Kidney tubule cell (primary cell): ENCODE results near the gene DUS2.
"Not testable (repeated sequence)": the region's sequence is repeated elsewhere in the genome, so short reads cannot be mapped to it uniquely, and the experiment has no call there.

Source experiments
- DNase-seq: peaks from one replicate; pipeline ENCODE4 v3.0.0-alpha.2; 2018; ENCODE audit warnings: low spot score

Gene DUS2

DNA sequence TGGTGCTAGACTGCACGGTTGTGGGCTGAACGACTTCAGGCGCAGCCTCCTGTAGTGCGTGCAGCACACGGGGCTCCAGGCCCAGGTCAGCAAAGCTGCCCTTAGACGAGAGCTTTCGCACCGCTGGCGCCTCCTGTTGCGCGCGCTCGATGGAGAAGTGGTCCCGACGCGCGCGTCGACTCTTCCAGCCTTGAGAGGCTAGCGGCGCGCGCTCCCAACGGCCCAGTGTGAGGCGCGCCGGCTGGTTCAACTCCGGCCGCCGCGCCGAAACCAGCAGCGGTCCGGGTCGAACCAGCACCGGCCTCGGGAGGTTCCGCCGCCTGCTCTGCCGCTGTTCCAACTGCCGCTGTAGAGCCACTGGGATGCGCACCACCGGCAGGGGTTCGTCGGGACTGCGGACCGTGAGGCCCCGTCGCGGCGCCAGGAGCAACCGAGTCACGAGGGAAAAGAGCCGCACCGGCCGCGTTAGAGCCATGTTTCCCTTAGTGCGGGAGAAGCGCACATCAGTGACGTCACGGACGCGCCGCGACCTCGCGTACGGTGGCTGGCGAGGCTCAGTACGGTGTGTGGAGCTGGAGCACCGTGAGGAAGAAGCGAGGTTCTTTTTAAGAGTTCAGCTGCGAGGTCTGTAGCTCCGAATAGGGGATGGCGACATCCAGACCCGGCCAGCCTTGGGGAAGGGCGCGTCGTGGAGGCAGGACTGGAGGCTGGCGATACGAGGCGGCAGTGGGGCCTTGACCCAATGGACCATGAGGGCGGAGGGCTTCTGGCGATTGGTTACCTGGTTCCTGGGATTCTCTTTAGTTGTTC lies at the start of gene DUS2, which contains the start of gene DDX28:
Gene DUS2, plus strand, starts transcription at position 557 of the 810 bp plus-strand sequence. CDS start 14,740 bp downstream, outside the sequence.
Gene DDX28, minus strand, starts transcription at position 505 of the 810 bp plus-strand sequence. Its CDS starts 30 bp downstream, at position 475.
- peak; percentile 88 for DNase-seq

DNA sequence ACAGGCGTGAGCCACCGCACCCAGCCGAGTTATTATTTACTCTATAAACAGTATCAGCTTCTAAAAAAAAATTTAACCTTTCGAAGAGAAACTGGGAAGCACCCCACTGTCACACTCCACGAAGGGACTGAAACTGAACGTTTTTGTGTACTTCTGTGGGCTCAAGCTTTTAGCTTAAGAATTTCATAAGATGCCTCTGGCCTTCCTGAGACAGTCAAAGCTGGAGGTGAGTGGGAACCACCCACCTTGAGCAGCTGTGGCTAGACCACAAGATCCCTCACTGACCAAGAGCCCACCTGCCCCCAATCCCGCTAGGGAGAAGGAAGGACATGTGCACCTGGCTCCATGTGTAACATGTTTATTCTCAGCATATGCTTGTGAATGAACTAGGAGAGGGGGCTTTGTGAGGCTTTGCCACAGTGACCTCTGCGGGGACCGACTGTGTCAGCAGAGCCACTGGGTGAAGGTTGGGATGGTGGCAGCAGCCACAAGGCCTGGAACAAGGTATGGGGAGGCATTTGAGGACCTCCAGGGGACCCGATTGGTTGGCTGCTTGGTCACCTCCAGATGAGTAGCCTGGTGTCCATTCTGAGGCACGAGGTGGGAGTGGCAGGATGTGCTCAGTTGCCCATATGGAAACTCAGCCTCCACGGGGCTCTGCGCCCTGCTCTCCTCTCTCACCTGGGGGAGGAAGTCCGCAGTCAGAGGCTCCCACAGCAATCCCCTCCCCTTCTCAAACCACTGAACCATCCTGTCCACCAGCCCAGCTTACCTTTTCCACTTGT lies 47.6 kb upstream of the DUS2 start:
- DNase-seq = no peak

DNA sequence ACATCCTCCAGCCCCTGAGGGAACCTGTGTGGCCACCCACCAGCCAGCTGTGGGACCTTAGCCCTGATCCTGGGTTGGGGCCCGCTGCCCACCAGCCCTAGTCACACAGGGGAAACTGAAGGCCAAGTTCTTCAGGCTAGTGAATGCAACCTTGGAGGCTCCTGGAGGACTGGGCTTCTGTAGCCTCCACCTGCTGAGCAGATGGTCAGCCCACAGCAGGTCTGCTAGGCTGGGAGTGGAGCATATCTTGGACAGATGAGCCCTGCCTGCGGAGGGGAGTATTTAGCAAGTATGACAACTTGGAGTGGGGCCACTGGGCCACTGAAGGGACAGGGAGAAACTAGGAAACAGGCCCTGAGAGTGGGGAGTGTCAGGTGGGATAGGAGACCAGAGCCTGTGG lies 46.9 kb upstream of the DUS2 start:
- no peak for DNase-seq

DNA sequence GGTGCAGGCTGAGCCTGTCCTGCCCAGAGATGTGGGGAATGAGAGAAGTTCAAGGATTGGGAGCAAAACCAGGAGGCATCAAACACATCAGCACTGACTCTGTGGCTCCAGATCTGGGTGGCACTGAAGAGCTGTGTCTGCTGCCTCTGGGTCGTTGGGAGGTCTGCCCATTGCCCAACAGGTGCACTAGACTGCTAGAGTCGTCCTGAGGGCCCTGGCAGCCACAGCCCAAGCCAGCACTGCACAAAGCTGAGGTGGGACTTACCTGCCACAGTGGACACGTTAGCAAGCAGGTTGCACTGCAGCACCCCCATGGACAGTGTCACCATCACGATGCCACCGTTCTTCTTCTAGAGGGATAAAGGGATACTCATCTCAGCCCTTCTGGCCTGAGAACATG lies 46.1 kb upstream of the DUS2 start:
- DNase-seq = no peak

DNA sequence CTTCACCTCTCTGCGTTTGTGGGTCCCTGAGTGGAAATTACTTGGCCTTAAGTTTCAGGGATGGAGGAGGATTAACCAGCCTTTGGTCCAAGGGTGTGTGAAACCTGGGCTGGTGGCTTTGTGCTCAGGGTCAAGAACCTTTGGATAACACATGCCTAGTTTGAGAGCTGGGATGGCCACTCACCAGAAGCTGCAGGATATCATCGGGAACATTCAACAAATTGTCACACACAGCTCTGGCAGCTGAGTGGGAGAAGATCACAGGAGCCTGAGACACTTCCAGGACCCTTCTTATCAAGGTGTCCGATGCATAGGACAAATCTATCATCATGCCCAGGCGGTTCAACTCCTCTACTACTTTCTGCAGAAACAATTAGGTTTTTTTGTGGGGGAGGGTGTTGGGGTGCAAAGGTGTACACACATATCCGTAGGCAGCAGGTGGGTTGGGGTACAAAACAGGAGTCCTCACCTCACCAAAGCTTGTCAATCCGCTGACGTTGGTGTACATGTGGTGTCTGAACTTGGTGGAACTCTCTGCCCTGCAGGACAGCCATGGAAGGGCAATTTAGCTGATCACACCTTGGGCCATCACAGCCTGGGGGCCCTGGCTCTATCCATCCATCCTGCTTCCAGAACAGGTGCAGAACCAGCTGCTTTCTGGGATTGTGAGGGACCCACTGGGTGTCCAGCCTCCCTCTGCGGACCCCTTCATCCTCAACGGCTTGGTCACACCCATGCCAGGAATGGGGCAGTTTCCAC lies 45.4 kb upstream of the DUS2 start:
- no peak for DNase-seq

DNA sequence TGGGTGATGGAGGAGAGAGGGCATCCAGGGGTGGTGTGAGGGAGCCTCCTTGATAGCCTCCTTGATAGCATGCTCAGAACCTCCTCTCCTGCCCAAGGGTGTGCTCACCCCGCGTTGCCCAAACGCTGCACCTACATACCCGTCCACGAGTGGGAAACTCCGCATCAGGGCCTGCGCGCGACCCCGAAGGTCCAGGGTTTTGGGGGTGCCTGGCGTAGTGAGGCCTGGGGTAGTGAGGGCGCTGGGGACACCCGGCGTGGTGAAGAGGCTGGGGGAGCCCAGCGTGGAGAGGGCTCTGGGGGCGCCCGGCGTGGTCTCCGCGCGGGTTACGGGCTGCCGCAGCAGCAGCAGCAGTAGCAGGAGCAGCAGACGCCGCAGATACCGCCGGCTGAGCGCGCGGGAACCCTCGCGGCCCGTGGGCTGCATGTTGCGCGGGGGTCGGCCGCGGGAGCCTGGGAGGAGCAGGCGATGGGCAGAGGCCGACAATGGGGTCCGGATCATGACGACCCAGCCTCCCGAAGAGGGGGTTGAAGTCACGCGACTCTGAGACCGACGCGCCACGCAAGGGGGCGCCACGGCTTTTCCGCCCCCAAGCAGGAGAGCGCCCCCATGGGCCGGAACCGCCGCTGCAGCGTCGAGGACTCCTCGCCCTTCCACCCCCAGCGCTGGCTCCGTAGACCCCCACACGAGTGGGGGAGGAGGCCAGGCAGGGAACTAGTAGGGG lies 43.0 kb upstream of the DUS2 start, which contains the start of gene DPEP3:
Gene DPEP3, minus strand, starts transcription at position 545 of the 724 bp plus-strand sequence. Its CDS starts 119 bp downstream, at position 426.
- no peak for DNase-seq

DNA sequence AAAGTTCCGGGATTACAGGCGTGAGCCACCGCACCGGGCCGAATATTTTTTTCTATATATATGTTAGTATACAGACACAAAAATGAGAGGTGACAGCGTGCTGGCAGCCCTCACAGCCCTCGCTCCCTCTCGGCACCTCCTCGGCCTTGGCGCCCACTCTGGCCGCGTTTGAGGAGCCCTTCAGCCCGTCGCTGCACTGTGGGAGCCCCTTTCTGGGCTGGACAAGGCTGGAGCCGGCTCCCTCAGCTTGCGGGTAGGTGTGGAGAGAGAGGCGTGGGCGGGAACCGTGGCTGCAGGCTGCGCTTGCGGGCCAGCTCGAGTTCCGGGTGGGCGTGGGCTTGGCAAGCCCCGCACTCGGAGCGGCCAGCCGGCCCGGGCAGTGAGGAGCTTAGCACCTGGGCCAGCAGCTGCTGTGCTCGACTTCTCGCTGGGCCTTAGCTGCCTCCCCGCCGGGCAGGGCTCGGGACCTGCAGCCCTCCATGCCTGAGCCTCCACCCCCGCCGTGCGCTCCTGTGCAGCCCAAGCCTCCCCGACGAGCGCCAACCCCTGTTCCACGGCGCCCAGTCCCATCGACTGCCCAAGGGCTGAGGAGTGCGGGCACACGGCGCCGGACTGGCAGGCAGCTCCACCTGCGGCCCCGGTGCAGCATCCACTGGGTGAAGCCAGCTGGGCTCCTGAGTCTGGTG lies 40.9 kb upstream of the DUS2 start:
- no peak for DNase-seq

DNA sequence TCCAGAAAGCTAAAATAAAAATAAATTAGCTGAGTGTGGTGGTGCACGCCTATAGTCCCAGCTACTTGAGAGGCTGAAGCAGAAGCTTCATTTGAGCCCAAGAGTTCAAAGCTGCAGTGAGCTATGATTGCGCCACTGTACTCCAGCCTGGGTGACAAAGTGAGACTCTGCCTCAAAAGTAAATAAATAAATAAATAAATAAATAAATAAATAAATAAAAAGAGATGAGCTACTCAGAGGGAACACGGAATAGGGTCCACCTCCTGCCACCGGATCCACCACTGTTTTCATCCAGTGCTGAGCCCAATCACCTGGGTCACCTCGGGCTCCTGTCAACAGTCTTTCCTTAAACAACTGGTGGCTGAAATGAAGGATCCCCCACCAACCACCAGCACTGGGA lies 36.1 kb upstream of the DUS2 start:
- no peak for DNase-seq

DNA sequence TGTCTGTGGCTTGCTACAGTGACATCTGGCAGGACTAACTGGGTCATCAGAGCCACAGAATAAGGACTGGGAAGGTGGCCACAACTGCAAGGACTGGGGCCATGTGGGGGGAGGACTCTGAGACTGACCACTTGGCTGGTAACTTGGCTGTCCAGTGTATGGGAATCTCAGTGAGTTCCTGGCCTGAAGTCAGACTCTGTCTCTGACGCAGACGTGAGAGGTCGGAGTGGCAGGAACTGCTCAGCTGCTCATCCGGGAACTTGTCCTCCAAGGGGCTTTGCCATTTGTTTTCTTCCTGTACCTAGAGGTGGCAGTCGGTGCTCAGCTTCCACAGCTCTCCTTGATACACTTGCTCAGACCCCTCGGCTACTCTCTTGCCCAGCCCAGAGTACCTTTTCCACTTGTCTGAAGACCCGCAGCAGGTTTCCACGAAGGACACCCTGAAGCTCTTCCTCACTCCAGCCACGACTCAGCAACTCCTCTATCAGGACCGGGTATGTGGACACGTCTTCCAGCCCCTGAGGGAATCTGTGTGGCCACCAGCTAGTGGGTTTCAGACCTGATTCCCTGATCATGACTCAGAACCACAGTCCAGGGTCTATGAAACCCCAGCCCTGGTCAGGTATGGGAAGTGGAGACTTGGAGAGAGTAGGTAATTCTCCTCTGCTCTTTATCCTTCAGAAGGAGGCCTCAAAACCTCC lies 35.5 kb upstream of the DUS2 start:
- peak; percentile 13 for DNase-seq

DNA sequence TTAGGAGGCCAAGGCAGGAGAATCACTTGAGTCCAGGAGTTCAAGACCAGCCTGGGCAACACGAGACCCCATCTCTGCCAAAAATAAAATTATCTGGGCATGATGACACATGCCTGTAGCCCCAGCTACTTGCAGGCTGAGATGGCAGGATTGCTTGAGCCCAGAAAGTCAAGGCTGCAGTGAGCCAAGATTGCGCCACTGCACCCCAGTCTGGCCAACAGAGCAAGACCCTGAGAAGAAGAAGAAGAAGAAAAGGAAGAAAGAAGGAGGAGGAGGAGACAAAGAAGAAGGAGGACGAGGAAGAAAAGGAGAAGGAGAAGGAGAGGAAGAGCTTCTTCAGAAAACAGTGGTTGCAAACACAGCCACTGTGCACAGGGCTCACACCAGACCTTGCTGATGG lies 34.4 kb upstream of the DUS2 start:
- DNase-seq = no peak

DNA sequence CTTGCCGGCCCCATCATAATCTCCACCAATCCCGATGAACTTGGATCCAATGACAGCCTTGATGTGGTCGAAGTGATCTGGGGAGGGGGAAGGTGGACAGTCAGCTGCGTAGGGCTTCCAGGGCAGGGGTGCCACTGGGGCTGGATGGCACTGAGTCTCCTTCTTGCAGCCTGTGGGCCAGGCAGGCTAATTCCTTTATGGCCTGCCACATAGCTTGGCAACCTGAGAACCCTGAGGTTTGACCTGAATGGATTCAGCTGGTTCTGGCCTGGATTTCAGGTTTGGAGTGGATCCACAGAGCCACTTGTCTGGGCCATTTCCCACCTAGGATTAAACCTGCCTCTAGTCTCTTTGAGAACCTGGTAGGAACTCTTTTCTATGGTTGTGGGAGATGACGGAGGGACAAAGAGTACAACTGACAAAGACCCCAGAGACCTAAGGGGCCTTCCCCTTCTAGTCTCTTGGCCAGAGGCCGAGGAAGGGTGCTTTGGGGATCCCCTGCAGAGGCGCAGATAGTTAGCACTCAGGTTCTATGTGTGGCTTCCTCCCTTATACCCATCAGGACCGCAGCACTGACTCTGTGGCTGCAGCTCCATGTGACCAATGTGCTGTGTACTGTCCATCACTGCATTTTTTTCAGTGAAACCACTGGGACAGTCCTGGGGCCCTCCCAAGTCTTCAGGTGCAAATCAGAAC lies 33.6 kb upstream of the DUS2 start:
- no peak for DNase-seq

DNA sequence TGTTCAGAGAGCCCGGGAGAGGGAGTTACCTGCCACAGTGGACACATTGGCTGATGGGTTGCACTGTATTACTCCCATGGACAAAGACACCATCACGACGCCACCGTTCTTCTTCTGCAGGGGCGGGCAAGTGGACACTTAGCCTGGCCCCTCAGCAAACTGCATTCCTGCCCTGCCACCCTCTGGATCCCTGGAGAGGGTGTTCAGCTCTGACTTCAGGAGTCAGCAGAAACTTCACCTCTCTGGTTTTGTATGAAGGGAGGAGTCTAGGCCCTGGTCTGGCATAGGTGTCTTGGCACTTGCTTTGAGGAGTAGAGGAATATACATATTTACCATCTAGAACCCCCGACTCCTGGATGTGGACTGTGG lies 33.1 kb upstream of the DUS2 start:
- no peak for DNase-seq

DNA sequence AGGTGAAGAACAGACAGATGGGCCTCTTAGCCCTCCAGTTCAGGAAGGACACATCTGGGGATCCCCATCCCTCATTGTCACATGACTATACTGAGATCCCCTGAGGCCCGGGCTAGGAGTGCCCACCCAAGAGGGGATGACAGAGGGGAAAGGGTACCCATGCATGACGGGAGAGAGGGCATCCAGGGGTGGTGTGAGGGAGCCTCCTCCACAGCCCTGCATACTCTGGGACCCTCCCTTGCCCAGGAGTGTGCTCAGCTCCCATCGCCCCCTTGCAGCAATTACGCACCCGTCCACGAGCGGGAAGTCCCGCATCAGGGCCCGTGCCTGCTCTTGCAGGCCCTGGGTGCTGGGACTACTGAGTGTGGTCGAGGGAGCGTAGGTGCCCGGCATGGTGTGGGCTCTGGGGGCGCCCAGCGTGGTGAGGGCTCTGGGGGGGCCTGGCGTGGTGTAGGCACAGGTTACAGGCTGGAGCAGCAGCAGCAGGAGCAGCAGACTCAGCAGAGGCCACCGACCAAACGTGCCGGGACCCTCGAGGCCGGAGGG lies 30.4 kb upstream of the DUS2 start:
- DNase-seq = no peak

DNA sequence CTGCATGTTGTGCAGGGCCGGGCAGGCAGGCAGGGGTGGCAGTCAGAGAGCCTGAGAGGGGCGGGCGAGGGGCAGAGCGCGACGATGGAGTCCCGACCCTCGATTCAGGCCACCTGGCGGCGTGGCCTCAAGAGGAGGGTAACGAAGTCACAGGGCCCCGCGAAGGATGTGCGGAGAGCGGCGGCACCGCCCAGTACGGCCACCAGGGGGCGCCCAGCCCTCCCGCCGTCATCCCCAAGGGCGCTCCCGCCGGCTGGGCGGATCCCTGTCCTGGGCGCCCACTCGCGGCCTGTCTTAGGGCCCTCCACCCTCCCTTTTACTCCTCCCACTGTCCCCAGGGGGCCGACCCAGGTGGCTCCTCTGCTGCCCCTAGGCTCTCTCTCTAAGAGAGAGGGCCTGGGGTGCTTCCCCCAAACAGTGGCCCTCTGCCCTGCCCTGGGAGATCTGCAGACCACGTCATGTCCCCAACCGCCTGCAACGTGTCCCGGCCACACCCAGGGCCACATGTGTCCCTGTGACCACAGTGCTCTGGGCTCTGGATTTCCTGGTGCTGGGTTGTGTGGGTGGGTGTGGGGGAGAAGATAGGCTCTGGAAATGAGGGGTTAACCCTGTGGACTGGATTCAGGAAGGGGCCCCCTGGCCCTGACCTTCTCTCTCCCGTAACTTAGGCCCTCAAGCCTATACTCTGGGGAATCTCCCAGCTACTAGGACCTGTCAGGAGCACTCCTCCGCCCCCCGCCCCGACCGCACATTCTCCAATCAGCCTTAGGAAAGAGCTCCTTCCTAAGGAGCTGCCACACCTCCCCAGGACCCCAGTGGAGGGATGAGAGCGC lies 29.7 kb upstream of the DUS2 start:
- DNase-seq = peak; percentile 73

DNA sequence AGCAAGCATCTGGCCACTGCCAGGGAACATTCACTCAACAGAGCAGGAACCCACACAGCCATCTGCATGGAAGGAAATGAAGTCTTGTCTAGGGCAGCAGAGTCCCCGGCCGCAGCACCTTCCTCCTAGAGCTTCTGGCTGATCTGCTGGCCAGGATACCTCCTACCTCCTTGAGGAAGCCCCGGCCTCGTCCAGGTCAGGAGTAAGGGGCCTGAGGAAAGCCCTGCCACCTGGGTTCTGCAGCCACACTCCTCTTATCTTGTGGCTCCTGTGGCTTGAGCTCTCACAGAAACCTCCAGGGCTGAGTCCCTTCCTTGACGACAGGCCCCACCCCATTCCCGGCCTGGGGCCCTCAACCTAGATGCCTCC lies 29.1 kb upstream of the DUS2 start:
- not testable (repeated sequence) for DNase-seq

DNA sequence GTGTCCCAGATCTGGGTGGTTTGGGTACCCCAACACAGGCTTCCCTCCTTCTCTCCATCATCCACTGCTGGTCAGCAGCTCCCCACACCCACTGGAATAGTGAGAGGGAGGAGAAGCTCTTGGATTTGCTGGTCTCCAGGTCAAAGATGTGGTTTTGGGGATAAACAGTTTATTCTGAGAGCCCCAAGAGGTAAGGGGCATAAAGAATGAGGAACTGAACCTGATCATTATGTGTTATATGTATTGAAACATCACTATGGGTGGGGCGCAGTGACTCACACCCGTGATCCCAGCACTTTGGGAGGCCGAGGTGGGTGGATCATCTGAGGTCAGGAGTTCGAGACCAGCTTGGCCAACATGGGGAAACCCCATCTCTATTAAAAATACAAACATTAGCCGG lies 27.7 kb upstream of the DUS2 start:
- DNase-seq = no peak

DNA sequence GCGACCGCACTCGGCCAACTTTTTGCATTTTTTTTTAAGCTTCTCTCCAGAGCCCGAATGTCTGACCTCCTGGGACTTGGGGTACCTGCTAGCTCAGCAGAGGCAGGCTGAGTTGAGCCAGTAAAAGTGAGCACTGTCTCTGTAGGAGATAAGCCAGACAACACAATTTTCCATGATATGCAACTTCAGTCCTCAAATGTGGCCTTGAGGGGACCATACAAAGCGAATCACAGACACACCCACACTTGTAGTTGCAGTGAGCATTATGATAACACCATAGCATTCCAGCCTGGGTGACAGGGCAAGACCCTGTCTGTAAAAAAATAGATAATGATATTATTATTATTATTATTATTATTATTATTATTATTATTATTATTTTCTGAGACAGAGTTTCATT lies 26.4 kb upstream of the DUS2 start:
- DNase-seq = no peak

DNA sequence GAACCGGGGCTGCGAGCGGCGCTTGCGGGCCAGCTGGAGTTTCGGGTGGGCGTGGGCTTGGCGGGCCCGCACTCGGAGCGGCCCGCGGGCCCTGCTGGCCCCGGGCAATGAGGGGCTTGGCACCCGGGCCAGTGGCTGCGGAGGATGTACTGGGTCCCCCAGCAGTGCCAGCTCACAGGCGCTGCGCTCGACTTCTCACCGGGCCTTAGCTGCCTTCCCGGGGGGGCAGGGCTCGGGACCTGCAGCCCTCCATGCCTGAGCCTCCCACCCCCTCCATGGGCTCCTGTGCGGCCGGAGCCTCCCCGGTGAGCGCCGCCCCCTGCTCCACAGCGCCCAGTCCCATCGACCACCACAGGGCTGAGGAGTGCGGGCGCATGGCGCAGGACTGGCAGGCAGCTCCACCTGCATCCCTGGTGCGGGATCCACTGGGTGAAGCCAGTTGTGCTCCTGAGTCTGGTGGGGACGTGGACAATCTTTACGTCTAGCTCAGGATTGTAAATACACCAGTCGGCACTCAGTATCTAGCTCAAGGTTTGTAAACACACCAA lies 24.8 kb upstream of the DUS2 start:
- DNase-seq = not testable (repeated sequence)
